ENCODE results near the gene BLACAT1. TPM values are rescaled to one million over a fixed set of nuclear protein-coding genes. Genes with fewer than 3 reads are reported as not detected.
"Not testable (repeated sequence)": the region's sequence is repeated elsewhere in the genome, so short reads cannot be mapped to it uniquely, and the experiment has no call there.

BLACAT1 gene
- total RNA-seq, 4 donors from 2014 or later, result 0.29 to 2.3 (median 0.99) TPM

DNA sequence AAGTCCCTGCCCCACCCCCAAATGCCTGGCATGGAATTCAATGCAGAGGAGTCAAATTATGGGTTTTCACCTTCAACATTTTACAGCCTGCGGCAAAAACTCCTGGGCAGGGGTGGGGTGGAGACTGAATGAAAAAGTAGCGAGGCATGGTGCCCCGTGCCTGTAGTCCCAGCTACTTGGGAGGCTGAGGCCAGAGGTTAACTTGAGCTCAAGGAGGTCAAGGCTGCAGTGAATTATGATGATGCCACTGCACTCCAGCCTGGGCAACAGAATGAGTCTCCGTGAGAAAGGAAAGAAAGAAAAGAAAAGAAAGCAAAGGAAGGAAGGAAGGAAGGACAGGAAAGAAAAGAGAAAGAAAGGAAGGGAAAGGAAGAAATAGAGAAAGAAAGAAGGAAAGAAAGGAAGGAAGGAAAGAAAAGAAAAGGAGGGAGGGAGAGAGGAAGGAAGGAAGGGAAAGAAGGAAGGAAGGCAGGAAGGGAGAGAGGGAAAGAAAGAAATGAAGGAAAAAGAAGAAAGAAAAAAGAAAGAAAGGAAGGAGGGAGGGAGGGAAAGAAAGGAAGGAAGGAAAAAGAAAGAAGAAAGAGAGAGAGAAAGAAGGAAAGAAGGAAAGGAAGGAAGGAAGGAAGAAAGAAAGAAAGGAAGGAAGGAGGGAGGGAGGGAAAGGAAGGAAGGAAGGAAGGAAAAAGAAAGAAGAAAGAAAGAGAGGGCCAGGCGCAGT, 45.1 kb downstream of the BLACAT1 start:
- DNase-seq, result no peak
- H3K27me3 ChIP-seq, result peaks cover 0 to 23% (median 0%) of the 10 kb centered on the region in 4 donors
- H3K9me3 ChIP-seq, result no peaks in the 10 kb centered on the region
- H3K4me1 ChIP-seq, result peaks cover 0 to 3% (median 0%) of the 10 kb centered on the region in 3 donors
- no peaks in the 10 kb centered on the region for H3K36me3 ChIP-seq
- no peak overlapping the region for H3K27ac ChIP-seq
- 79 to 87% methylated on average over 5 of the region's 5 CpGs for WGBS, 2 donors
- TF ChIP-seq POLR2A (IDR thresholded peaks at IDR 0.05) (no peak), CTCF (IDR thresholded peaks at IDR 0.05) (no peak)
- intact Hi-C loops (cut with DNase I), result no loop called here
- H3K4me3 ChIP-seq, result no peak overlapping the region

- no peak for DNase-seq
- Histone ChIP-seq H3K4me1 (no peaks in the 10 kb centered on the region), H3K4me3 (no peak overlapping the region), H3K36me3 (no peaks in the 10 kb centered on the region), H3K9me3 (no peaks in the 10 kb centered on the region), H3K27me3 (peaks cover 0 to 23% (median 0%) of the 10 kb centered on the region in 4 donors), H3K27ac (no peak overlapping the region)
- intact Hi-C loops (cut with DNase I), result no loop called here
- no peak for TF ChIP-seq CTCF (IDR thresholded peaks at IDR 0.05)
- TF ChIP-seq POLR2A (IDR thresholded peaks at IDR 0.05), result no peak
- 71 to 80% methylated on average over 5 of the region's 5 CpGs for WGBS, 2 donors
These were observed 47.9 kb downstream of the BLACAT1 start for GRCh38 chr1:205407970-205408369.

DNA sequence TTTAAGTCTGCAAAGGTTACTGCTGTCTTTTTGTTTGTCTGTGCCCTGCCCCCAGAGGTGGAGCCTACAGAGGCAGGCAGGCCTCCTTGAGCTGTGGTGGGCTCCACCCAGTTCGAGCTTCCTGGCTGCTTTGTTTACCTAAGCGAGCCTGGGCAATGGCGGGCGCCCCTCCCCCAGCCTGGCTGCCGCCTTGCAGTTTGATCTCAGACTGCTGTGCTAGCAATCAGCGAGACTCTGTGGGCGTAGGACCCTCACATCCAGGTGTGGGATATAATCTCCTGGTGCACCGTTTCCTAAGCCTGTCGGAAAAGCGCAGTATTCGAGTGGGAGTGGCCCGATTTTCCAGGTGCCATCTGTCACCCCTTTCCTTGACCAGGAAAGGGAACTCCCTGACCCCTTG, 49.6 kb downstream of the BLACAT1 start:
- DNase-seq; H3K27ac ChIP-seq; H3K4me1 ChIP-seq; H3K4me3 ChIP-seq; H3K9me3 ChIP-seq; H3K36me3 ChIP-seq; intact Hi-C loops (cut with DNase I): not testable (repeated sequence)
- no CpG with 5 or more reads among the region's 12 CpGs for WGBS, 2 donors
- peaks cover 0 to 20% (median 0%) of the 10 kb centered on the region in 4 donors for H3K27me3 ChIP-seq

Small RNA genes lying within 50 kb of the gene (small RNA-seq; reads per million reads assigned to genes)
- 2.1 to 3.7 (median 3.3) reads per million in 4 donors for gene MIR135B

Other genes starting within 250 kb of the BLACAT1 start
- gene DSTYK, start 244.3 kb downstream of the BLACAT1 start, total RNA-seq, result 10 to 100 TPM in 1 of 4 donors, 1 to 10 TPM in 3; 6.5 to 10.9 (median 6.9) TPM
- gene TMCC2, start 228.1 kb downstream of the BLACAT1 start, total RNA-seq, result 1 to 10 TPM in 1 of 4 donors, under 1 TPM in 3; 0.76 to 1.9 (median 0.91) TPM
- 10 to 100 TPM; 15.8 to 32.0 (median 21.4) TPM for gene NUAK2, start 134.3 kb downstream of the BLACAT1 start, total RNA-seq
- 1 to 10 TPM in 3 of 4 donors, under 1 TPM in 1; 0.97 to 4.4 (median 2.1) TPM for gene KLHDC8A, start 99.1 kb downstream of the BLACAT1 start, total RNA-seq
- gene LEMD1, start 34.0 kb downstream of the BLACAT1 start, total RNA-seq, result 1 to 10 TPM in 3 of 4 donors, not detected in 1; 1.1 to 1.4 (median 1.3) TPM
- 10 to 100 TPM in 1 of 4 donors, 1 to 10 TPM in 3; 2.5 to 10.7 (median 6.3) TPM for gene CDK18, start 48.6 kb upstream of the BLACAT1 start, total RNA-seq
- 10 to 100 TPM; 13.2 to 27.7 (median 16.0) TPM for gene ELK4, start 176.0 kb upstream of the BLACAT1 start, total RNA-seq
- gene SLC45A3, start 224.5 kb upstream of the BLACAT1 start, total RNA-seq, result 1 to 10 TPM; 1.2 to 3.1 (median 1.4) TPM